Liver (tissue), 9 donors: ENCODE measurements around the gene PTPRN2. TPM values are rescaled to one million over a fixed set of nuclear protein-coding genes. Genes with fewer than 3 reads are reported as not detected.

Experiments used
- DNase-seq: peaks from one replicate; pipeline ENCODE4 v3.0.0-alpha.2; 2017; ENCODE audit warnings: low spot score
- H3K27ac ChIP-seq, 2 donors: one replicate each; pipeline ENCODE4 v1.7.0; 2013; ENCODE audit warnings: inconsistent platforms in 2 of 2, low read length in 2 of 2, control low read depth in 1 of 2, low read depth in 1 of 2, mild to moderate bottlenecking in 1 of 2
- H3K27me3 ChIP-seq, 4 donors: one replicate each; pipeline versions ENCODE4 v1.6.1 to v1.7.0; 2013; ENCODE audit warnings: low read length in 3 of 4, inconsistent platforms in 1 of 4, mild to moderate bottlenecking in 1 of 4, moderate library complexity in 1 of 4; ENCODE audit not compliant: control insufficient read depth in 4 of 4, insufficient read depth in 4 of 4
- H3K36me3 ChIP-seq, 4 donors: one replicate each; pipeline versions ENCODE4 v1.6.1 to v1.7.0; 2013; ENCODE audit warnings: low read length in 3 of 4, mild to moderate bottlenecking in 3 of 4, low read depth in 1 of 4, moderate library complexity in 1 of 4; ENCODE audit not compliant: control insufficient read depth in 4 of 4, insufficient read depth in 3 of 4
- H3K4me1 ChIP-seq, 4 donors: one replicate each; pipeline versions ENCODE4 v1.6.1 to v1.7.0; 2013; ENCODE audit warnings: low read length in 3 of 4, mild to moderate bottlenecking in 3 of 4, moderate library complexity in 1 of 4; ENCODE audit not compliant: control insufficient read depth in 4 of 4, insufficient read depth in 4 of 4
- H3K4me3 ChIP-seq, 3 donors: one replicate each; pipeline versions ENCODE4 v1.6.1 to v1.7.0; 2013; ENCODE audit warnings: low read length in 3 of 3, control low read depth in 1 of 3, low read depth in 1 of 3, mild to moderate bottlenecking in 1 of 3
- H3K9ac ChIP-seq, 2 donors: one replicate each; pipeline ENCODE4 v1.7.0; 2013; ENCODE audit warnings: low read length in 2 of 2, mild to moderate bottlenecking in 2 of 2, moderate library complexity in 2 of 2, control low read depth in 1 of 2, low read depth in 1 of 2
- H3K9me3 ChIP-seq, 4 donors: one replicate each; pipeline versions ENCODE4 v1.6.1 to v1.7.0; 2013; ENCODE audit warnings: low read length in 3 of 4; ENCODE audit not compliant: control insufficient read depth in 4 of 4
- CTCF ChIP-seq: fragments of 150-350 bp; IDR thresholded peaks from 2 replicates; pipeline ENCODE4 v1.5.1; 2017; ENCODE audit warnings: improper control_type of control experiment, low read depth, low read length; ENCODE audit not compliant: missing input control
- EGR1 ChIP-seq, 2 donors: IDR thresholded peaks; 2 replicates each; pipeline ENCODE4 v1.6.1; 2016 to 2018; ENCODE audit warnings: antibody characterized with exemption in 2 of 2, low read depth in 2 of 2
- FOXA1 ChIP-seq: IDR thresholded peaks from 2 replicates; pipeline ENCODE4 v1.6.1; 2016; ENCODE audit warnings: antibody characterized with exemption
- HNF4A ChIP-seq, 2 donors: conservative IDR thresholded peaks; 2 replicates each; pipeline ENCODE4 v1.6.1; 2016; ENCODE audit warnings: antibody characterized with exemption in 2 of 2, mild to moderate bottlenecking in 2 of 2
- HNF4G ChIP-seq: IDR thresholded peaks from 2 replicates; pipeline ENCODE4 v1.6.1; 2016; ENCODE audit warnings: antibody characterized with exemption
- JUND ChIP-seq, 2 donors: IDR thresholded peaks; 2 replicates each; pipeline ENCODE4 v1.6.1; 2016; ENCODE audit warnings: antibody characterized with exemption in 2 of 2
- NR2F2 ChIP-seq: IDR thresholded peaks from 2 replicates; pipeline ENCODE4 v1.6.1; 2016; ENCODE audit warnings: antibody characterized with exemption
- REST ChIP-seq: IDR thresholded peaks from 2 replicates; pipeline ENCODE4 v1.6.1; 2016; ENCODE audit warnings: antibody characterized with exemption, mild to moderate bottlenecking
- RXRA ChIP-seq, 2 donors: IDR thresholded peaks; 2 replicates each; pipeline ENCODE4 v1.6.1; 2017 to 2018; ENCODE audit warnings: antibody characterized with exemption in 2 of 2, mild to moderate bottlenecking in 1 of 2
- SP1 ChIP-seq: IDR thresholded peaks from 2 replicates; pipeline ENCODE4 v1.6.1; 2018; ENCODE audit warnings: antibody characterized with exemption, mild to moderate bottlenecking
- TAF1 ChIP-seq: conservative IDR thresholded peaks from 2 replicates; pipeline ENCODE4 v1.6.1; 2016; ENCODE audit warnings: antibody characterized with exemption, mild to moderate bottlenecking
- YY1 ChIP-seq: IDR thresholded peaks from 2 replicates; pipeline ENCODE4 v1.6.1; 2016; ENCODE audit warnings: antibody characterized with exemption, mild to moderate bottlenecking
- ZBTB33 ChIP-seq: IDR thresholded peaks from 2 replicates; pipeline ENCODE4 v1.6.1; 2016; ENCODE audit warnings: antibody characterized with exemption
- WGBS: extraction: QIAGEN DNeasy Blood & Tissue Kit; methylation state at CpG from one replicate; pipeline ENCODE4 v1.1.7; 2013; 5-methylcytosine and 5-hydroxymethylcytosine counted together
- polyA plus RNA-seq, 2 donors: library from polyadenylated mRNA; stranded (reverse) in 1 of 2; unstranded in 1 of 2; fragments of 200-250 nt in 1 of 2; fragments of >200 nt in 1 of 2; fragmentation: Nextera tagmentation in 1 of 2; extraction: Ambion mirVana in 1 of 2; gene quantifications; one replicate each; pipeline versions ENCODE4 v1.2.1 to v1.2.3, GENCODE V29; 2013 to 2015
- total RNA-seq, 2 donors: library from RNA; depleted of rRNA; stranded (reverse); fragments of >200 nt; gene quantifications; one replicate each; pipeline ENCODE4 v1.2.3, GENCODE V29; 2014
- TF ChIP-seq, protein P1 (sequence below): IDR thresholded peaks from 2 replicates; pipeline ENCODE4 v1.6.1; 2016; ENCODE audit warnings: antibody characterized with exemption
- TF ChIP-seq, protein P2 (sequence below): IDR thresholded peaks from 2 replicates; pipeline ENCODE4 v1.6.1; 2016; ENCODE audit warnings: antibody characterized with exemption
- donor health status: healthy.
- donor health status: healthy.
- donor health status: healthy.
- donor health status: healthy.
- donor health status: healthy.

PTPRN2 gene
- total and polyA plus RNA-seq, 4 donors, result 0.75 to 1.9 (median 1.1) TPM

DNA sequence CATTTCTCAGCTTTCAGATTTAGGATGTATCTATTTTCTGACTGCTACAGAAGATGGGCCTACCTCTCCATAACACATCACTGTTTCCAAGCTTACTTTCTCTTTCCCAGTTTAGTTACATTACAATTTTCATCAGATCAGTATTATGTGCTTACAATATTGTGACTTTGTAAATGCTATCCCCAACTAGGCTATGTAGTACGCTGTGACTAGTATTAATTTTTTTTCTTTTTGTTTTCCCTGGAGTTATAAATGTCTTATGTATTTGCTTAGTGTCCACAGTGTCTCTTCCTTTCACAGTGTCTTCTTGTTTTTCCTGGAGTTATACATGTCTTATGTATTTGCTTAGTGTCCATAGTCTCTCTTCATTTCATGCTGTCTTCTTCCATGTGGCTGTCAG, 188.9 kb downstream of the PTPRN2 start:
- H3K9me3 ChIP-seq, result no peaks in the 10 kb centered on the region
- no peak for TF ChIP-seq CTCF
- no peak for TF ChIP-seq HNF4G
- TF ChIP-seq EGR1 (IDR thresholded peaks at IDR 0.05; ENCODE audit: low read depth in 2 of 2), result no peak
- TF ChIP-seq SP1, result no peak
- no peak for TF ChIP-seq ZBTB33
- TF ChIP-seq REST, result no peak
- no peak overlapping the region for H3K27ac ChIP-seq
- H3K27me3 ChIP-seq, result no peaks in the 10 kb centered on the region
- no peak for DNase-seq
- 91% methylated on average over 1 of the region's 1 CpG for WGBS
- H3K4me1 ChIP-seq, result no peaks in the 10 kb centered on the region
- H3K36me3 ChIP-seq, result no peaks in the 10 kb centered on the region
- no peak overlapping the region for H3K4me3 ChIP-seq
- no peak overlapping the region for H3K9ac ChIP-seq

- TF ChIP-seq EGR1 (IDR thresholded peaks at IDR 0.05; ENCODE audit: low read depth in 2 of 2), result no peak
- H3K4me1 ChIP-seq, result no peaks in the 10 kb centered on the region
- 91% methylated on average over 6 of the region's 6 CpGs for WGBS
These were observed 189.7 kb downstream of the PTPRN2 start for GRCh38 chr7:158397885-158398284.

DNA sequence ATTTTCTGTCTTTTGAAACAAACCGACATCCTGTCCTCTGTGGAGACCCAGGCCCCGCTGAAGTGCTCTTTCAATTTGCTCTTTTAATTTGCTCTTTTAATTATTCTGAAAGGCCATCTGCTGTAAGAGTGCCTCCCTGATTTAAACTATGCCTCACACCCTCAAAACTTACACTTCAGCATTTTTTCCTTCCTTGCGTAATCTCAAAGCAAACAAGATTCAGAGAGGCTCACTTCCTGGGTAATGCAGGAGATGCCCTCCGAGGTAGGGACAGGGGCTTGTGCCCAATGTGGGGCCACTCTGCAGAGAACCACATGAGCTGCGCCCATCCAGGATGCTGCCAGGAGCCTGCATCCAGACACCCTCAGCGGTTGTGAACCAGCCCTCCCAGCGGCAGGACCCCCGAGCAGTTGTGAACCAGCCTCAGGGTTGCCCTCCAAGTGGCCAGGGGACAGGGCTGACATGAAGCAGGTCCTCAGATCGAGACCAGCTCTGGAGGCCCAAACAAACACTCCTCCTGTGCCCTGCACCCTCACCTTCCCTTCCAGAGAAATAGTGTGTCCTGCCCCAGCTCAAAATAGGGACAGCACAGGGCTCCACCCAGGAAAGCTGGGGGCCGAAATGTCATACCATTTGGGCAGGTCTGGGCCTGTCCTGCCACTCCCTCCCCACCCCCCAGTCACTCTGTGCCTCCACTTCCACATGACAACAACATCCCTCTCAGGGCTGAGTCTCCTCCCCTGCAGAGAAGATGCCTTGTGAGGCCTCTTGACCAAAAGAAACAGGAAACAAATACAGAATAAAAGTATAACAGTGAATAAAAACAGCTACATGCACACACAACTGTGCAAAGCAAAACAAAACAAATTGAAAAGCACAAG, 190.4 kb downstream of the PTPRN2 start:
- Histone ChIP-seq H3K27me3 (no peaks in the 10 kb centered on the region), H3K9ac (no peak overlapping the region), H3K27ac (no peak overlapping the region), H3K9me3 (no peaks in the 10 kb centered on the region), H3K36me3 (no peaks in the 10 kb centered on the region), H3K4me3 (no peak overlapping the region), H3K4me1 (no peaks in the 10 kb centered on the region)
- no peak for DNase-seq
- 67% methylated on average over 10 of the region's 10 CpGs for WGBS
- TF ChIP-seq FOXA1 (no peak), JUND (IDR thresholded peaks at IDR 0.05) (no peak), TAF1 (no peak), HNF4G (no peak), HNF4A (conservative IDR thresholded peaks at IDR 0.05) (no peak), SP1 (no peak), NR2F2 (no peak), YY1 (no peak), RXRA (IDR thresholded peaks at IDR 0.05) (no peak), REST (no peak), EGR1 (IDR thresholded peaks at IDR 0.05; ENCODE audit: low read depth in 2 of 2) (no peak)
- TF ChIP-seq, protein P1, sequence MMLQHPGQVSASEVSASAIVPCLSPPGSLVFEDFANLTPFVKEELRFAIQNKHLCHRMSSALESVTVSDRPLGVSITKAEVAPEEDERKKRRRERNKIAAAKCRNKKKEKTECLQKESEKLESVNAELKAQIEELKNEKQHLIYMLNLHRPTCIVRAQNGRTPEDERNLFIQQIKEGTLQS, result no peak
- TF ChIP-seq, protein P2, sequence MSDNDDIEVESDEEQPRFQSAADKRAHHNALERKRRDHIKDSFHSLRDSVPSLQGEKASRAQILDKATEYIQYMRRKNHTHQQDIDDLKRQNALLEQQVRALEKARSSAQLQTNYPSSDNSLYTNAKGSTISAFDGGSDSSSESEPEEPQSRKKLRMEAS, result no peak

More at GRCh38 chr7:158397885-158398284, 189.7 kb downstream of the PTPRN2 start:
- H3K9ac ChIP-seq, result no peak overlapping the region
- no peaks in the 10 kb centered on the region for H3K36me3 ChIP-seq
- no peak overlapping the region for H3K27ac ChIP-seq
- no peaks in the 10 kb centered on the region for H3K27me3 ChIP-seq
- H3K4me3 ChIP-seq, result no peak overlapping the region
- DNase-seq, result no peak
- no peaks in the 10 kb centered on the region for H3K9me3 ChIP-seq
